KG1 (cell line): ENCODE results near the gene RPL29.
A peak's percentile ranks its signal among the peaks of the same experiment; 100 is the strongest.

Experiments used
- DNase-seq: peaks from one replicate; lab custom pipeline; 2025; lab: John Stamatoyannopoulos, UW

RPL29 gene

DNA sequence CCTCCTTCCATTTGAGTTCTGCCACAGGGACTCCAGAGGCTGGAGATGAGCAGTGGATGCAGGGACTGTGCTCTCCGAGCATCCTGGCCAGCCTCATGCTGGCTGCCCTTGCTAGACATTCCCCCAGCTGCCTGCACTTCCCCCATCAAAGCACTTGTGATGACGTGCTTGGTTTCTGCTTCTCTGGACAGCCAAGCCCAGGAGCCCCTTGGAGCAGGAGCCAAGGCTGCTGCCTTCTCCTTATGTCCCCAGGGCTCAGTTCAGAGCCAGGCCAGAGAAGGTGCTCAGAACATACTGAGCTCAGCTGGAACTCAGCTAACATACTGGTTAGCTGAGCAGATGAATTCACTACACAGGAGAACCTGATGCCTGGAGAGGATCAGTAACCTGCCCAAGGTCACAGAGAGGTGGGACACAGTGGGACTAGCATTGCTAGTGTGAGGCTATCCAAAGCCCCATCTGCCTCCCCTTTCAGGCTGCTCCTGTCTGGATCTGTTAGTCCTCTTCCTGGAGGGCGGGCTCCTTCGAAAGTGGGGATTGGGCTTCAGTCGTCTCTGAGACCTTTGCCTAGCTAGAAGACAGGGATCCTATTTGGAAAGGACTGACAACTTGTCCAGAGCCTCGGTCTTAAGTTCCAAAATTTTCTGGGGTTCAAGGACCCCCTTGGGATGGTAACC, 32.7 kb downstream of the RPL29 start:
- no peak for DNase-seq

DNA sequence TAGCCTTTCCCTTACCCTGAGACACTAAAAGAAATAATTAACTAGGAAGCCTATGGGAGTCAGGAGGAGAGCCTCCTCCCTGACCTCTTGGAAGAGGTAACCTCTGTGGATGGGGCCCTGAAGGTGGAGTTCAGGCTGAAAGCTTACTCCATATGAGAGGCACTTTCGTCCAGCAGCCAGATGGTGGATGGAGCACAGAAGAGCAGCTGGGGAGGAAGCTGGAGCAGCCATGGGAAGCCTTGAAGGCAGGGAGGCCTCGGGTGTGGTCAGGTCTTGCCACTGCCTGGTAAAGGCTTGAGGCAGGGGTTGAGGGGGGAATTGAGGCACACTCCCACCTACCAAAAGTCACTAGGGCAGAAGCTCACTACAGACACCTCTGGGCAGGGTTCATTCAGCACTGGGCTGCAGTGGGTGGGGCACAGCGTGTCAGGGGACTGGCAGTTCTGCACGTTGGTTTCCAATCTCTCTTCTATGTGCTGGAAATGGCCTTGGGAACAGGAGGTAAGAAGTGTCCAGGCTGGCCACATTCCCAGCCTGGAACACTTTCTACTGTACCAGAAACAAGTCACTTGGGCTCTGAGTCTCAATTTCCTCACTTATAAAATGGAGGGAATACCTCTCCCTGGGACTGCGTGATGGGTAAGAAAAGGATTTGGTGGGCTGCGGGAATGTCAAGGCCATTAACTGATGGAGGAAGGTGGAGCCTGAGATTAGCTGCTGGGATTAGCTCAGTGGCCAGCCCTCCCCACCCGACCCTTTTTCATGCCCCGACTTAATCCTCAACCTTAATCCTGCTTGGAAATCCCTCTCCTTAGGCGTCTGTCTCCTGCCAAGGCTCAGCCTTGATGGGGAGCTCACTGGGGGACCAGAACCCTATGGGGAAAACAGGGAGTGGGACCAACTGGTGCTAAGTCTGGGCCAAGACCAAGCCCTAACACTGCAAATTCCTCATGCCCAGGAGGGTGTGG, 33.8 kb downstream of the RPL29 start:
- no peak for DNase-seq

DNA sequence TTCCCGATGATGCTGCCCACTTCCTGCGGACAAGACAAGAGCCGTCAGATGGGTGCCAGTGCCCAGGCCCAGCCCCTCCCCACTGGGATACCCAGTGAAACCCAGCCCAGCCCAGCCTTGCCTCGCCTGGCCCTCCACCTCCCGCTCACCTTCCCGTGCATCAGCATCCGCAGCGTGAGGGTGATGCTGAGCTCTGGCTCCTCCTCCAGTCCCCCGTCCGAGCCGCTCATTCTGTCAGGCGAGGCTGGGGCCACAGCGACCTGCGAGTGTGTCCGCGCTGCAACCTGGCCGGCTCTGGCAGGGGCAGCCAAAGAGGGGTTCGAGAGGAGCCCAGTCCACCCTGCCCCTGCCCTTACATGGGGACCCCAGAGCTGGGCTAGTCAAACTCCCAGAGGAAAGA, 34.7 kb downstream of the RPL29 start:
- no peak for DNase-seq

DNA sequence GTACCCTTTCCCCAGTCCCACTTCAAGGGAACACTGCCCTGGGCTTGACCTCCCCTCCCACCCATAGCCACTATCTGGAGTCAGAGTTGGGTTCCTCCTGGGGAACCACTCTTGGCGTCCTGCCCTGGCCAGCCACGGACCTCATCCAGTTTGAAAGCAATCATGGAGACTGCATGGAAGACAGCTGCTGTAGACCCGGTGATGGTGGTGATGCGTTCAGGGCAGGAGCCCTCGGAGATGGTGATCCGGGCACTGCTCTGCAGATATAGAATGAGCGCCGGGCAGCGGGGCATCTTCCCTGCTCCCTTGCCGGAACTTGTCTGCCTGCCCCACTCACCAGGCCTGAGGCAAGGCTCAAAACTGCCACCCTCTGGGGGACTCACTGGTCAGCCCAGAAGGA, 35.3 kb downstream of the RPL29 start:
- no peak for DNase-seq

DNA sequence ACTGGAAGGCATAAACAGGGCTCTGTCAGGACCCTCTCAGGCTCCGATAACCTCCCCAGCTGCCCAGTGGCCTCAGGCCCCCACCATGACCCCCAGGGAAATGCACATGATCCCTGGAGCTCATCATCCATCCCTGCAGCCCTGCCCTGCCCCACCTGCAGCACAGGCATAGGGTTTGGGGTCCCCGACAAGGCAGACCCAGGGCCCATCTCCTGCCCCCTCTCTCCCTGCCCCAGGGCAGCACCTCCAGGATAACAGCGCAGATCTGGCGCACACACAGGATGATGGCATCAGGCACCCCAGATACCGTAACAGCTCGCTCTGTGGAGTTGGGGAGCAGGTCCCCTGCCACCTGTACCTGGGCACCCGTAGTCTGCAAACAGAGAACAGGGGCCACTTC, 36.0 kb downstream of the RPL29 start:
- DNase-seq, result no peak

DNA sequence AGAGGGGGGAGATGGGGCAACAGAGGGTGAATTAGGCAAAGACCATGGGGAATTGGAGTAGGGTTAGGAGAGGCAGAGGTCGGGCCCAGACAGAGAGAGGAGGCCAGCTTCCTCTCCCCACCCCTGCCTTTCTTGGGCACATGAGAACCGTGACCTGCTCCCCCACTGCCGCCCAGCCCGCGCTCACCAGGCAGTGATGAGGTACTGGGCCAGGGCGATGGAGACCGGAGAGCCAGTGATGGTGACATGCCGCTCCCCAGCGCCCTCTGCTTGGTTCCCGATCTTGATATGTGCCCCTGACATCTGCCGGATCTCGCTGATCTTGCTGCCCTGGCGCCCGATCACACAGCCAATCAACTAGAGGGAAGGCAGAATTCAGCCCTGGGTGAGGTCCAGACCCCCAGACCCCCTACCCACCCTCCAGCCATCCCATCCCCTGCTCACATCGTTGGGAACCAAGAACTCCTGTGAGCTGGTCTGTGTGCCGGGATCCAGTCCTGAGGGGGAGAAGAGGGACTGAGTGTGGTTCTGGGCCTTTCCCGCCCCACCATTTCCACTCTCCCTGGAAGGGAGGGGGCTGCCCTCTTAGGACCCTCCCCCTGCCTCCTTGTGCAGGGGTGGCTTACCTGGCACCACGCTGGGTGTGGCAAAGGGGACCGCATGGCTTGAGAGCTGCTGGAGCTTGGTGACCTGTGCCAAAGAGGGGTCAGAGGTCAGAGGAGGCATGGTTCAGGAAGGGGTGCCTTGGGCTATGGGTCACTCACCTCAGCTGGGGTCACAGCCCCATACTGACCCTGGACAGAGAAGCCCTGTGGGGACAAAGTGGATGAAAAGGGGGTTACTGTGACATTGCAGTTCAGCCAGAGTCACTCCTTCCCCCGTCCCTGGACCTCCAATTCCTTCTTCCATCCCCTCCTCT, 36.8 kb downstream of the RPL29 start:
- DNase-seq, result no peak

DNA sequence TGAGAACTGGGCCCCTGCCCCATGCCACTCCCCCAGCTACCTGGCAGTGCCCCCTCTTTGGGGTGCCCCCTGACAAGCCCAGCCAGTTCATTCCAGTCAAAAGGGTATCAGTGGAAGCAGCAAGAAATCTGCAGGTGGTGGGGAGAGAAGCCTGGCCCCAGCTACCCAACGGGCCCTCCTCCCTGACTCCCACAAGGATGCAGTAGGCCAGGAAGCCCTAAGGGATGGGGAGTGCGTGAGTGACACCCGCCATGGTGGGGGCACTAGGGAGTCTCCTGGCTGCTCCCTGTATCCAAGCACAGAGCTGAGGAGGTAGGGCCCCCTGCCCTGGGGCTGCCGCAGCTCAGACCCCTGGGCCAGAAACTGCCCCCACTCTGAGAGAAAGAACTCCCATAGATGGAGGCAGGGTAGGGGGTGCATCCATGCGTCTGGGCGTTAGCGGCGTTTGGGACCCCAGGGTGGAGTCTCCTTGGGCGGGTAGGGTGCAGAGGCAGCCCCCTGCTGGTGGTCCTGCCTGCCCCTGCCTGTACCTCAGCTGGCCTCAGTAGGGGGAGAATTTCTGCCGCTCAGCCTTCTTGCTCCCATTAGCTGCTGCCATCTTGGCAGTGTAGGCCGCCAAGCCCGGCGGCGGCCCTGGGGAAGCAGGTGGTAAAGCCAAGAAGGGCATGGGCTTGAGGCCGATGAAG, 38.0 kb downstream of the RPL29 start:
- DNase-seq, result no peak

DNA sequence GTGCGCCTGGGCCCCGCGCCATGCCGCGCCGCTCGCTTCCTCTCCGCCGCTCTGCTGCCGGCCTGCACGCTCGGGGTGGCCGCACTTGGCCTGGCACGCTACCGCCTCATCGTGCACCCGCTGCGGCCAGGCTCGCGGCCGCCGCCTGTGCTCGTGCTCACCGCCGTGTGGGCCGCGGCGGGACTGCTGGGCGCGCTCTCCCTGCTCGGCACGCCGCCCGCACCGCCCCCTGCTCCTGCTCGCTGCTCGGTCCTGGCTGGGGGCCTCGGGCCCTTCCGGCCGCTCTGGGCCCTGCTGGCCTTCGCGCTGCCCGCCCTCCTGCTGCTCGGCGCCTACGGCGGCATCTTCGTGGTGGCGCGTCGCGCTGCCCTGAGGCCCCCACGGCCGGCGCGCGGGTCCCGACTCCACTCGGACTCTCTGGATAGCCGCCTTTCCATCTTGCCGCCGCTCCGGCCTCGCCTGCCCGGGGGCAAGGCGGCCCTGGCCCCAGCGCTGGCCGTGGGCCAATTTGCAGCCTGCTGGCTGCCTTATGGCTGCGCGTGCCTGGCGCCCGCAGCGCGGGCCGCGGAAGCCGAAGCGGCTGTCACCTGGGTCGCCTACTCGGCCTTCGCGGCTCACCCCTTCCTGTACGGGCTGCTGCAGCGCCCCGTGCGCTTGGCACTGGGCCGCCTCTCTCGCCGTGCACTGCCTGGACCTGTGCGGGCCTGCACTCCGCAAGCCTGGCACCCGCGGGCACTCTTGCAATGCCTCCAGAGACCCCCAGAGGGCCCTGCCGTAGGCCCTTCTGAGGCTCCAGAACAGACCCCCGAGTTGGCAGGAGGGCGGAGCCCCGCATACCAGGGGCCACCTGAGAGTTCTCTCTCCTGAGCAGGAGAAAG, 39.6 kb downstream of the RPL29 start:
- peak; percentile 16 for DNase-seq

DNA sequence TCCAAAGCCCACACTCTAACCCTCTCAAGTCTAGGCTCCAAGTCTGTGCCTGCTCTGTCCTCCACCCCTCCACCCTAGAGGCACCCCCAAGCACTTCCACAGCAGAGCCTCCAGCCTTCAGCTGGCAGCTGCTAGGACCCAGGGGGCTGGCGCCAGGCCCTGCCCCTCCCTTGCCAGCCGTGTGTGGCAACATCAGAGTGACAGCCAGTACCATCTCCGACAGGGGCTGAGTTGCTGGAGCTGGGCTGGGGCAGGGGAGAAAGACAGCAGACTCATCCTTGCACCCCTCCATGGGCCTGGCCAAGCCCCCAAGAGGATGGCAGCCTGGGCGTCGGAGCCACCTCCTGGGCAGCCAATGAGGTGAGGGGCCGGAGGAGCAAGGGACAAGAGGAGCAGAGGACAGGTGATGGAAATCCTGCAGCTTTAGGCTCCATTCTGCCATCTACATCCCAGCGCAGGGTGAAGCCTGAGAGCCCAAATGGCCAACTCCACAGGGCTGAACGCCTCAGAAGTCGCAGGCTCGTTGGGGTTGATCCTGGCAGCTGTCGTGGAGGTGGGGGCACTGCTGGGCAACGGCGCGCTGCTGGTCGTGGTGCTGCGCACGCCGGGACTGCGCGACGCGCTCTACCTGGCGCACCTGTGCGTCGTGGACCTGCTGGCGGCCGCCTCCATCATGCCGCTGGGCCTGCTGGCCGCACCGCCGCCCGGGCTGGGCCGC, 40.4 kb downstream of the RPL29 start, which contains the start of gene GPR62:
Gene GPR62, plus strand, starts transcription at position 207 of the 718 bp plus-strand sequence. Its CDS starts 272 bp downstream, at position 479.
- DNase-seq, result no peak

DNA sequence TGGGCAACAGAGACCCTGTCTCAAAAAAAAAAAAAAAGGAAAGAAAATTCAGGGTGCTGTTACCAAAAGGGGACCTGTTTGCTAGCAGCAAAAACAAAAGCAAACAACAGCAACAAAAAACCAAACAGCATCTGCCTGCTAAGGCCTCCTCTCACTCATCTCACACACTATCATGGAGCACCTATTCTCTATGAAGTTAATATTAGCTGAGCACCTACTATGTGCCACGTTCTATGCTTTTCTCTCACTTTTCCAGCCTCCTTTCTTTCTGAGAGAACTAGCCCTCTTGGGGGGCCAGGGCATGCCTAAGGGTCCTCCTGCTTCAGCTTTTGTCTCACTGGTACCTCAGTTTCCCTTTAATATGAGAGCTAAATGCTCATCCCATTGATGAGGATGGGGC, 41.0 kb downstream of the RPL29 start:
- no peak for DNase-seq

DNA sequence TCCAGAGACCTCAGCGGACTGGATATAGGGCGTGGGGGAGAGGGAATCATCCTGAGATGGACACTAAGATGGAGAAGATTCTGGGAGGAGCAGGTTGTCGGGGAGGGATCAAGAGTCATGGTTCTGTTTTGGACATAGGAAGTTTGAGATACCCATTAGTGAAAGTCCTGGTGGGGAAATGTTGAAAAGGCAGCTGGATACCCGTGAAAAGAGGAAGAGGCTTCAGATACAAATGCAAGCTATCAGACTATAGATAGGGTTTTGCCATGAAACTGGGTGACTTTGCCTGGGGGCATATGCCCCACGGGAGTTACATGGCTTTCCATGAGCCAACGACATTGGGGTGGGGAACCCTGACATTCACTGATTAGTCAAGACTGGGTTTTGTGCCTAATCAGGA, 41.6 kb downstream of the RPL29 start:
- no peak for DNase-seq

DNA sequence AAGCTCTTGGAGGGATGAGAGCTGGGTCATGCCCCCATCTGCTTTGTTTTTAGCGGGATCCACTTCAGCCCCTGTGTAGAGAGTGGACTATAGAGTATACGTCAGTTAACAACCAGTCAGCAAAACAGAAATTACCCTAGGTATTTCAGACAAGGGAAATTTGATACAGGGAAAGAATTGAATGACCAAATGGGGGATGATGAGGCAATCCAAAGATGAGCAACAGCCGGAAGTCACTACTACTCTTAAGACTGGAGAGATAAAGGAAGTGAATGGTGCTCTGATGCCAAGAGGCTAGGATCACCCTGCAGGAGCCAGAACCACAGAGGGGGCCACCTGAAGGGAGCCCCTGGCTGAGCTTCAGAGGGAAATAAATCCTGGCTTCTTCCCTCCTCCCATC, 42.2 kb downstream of the RPL29 start:
- DNase-seq, result no peak

DNA sequence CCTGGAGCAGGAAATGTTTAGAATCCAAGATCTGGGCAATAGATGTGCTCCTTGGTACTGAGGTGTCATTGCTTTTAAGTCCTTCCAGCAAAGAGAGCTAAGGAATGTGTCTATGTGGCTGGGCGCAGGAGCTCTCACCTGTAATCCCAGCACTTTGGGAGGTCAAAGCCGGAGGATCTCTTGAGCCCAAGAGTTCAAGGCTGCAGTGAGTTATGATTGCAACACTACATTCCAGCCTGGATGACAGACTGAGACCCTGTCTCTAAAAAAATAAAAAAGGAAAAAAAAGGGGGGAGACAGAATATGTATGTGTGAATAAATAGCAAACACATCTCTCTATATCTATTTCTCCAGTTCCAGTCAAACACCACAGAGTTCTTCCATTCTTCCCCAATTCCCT, 44.8 kb downstream of the RPL29 start:
- DNase-seq, result no peak

DNA sequence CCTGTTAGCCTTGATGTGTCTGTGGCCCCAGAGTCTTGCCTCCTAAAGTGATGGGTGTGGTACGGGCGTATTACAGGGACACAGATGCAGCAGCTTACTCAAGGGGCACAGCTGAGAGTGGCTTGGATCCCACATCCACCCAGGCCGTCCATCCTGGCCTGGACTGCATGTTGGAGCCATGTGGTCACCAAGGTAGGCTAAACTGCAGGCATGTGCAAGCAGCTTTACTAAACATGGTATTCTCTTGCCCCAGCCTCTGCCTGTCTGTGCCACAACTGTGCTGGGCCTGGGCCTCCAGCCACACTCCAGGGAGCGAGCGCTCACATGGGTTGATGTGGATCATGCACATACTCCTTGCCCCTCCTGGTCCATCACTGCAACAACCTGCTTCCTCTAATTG, 46.6 kb downstream of the RPL29 start:
- DNase-seq, result no peak

DNA sequence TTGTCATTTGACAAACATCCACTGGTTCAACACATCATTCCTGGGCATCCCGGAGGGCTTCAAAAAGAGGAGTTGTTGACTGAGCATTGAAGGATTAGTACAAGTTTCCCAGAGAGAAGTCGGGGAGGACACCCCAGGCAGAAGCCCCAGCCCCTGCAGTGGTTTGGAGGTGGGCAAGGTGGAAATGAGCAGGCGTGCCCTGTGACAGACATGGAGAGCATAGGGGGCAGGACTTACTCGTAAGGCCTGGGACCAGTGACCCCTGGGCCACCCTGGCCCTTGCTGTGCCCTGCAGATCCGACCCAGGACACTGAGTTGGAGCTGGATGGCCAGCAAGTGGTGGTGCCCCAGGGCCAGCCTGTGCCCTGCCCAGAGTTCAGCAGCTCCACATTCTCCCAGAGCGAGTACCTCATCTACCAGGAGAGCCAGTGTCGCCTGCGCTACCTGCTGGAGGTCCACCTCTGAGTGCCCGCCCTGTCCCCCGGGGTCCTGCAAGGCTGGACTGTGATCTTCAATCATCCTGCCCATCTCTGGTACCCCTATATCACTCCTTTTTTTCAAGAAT, 47.6 kb downstream of the RPL29 start:
- no peak for DNase-seq

DNA sequence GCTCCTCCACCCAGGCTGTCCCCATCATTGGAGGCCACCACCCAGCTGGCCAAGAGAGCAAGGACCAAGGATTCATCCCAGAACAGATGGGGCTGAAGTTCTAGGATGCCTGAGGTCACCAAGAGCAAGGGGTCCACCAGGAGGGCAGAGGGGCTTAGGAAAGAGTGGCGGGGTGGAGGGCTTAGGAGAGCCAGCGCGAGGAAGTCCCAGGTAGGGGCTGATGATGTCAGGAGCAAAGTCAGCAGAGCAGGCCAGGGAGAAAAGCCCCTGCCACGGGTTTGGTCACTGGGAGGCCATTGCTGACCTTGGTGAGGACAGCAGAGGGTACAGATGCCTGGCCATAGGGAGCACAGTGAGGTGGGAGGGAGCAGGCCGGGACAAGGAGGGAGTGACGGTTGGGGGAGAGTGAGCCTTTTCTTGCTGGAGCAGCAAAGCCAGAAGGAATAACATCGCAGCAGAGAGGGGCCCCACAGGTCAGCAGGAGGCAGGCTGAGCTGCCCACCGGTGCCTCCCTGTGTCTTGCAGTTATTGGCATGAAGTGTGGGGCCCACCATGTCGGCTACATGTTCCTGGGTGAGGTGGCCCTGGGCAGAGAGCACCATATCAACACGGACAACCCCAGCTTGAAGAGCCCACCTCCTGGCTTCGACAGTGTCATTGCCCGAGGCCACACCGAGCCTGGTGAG, 48.3 kb downstream of the RPL29 start:
- DNase-seq, result no peak

DNA sequence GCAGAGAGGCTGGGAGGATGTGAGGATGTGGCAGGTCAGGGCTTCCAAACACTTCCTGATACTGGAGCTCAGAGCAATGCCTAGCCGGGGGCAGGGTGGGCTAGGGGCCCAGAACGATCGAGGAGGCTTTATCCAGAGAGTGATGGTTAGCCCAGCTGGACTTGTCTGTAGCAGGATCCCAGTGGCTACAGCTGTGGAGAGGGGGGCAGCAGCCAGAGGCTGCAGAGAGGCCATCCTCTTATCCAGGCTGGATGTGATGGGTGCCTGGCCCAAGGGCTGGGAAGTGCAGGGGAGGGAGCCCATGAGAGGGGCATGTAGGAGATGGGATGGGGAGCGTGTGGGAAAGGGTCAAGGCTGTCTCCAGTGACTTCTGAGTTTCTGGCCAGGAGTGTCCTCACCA, 48.9 kb downstream of the RPL29 start:
- DNase-seq, result no peak

DNA sequence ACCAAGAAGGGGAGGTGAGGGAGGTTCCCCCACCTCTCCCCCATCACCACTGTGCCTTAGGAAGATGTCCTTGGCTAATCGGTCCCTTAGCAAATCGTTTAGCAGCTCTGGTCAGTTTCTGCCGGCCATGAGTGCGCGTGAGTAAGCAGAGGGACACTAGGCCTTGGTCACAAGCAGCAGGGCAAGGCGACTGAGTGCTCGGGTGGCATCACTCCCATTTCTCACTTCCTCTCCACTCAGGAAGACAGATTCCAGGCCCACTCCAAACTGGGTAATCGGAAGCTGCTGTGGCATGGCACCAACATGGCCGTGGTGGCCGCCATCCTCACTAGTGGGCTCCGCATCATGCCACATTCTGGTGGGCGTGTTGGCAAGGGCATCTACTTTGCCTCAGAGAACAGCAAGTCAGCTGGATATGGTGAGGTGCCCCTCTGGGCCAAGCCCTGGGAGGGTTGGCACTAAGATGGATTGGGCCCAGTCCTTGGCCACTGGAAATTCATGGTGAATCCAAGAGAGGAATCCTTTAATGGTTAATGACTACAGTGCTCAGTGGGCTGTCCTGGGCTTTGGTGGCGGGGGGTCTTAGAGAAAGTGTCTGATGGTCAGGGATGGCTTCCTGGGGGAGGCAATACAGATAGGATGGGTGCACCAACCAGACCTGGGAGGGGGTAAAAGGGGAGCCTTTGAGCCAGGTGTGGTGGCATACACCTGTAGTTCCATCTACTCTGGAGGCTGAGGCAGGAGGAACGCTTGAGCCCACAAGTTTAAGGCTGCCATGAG, 49.6 kb downstream of the RPL29 start:
- no peak for DNase-seq
